ENCODE results near the gene MAP9. TPM values are rescaled to one million over a fixed set of nuclear protein-coding genes. Genes with fewer than 3 reads are reported as not detected.
"Not testable (repeated sequence)": the region's sequence is repeated elsewhere in the genome, so short reads cannot be mapped to it uniquely, and the experiment has no call there.

MAP9 gene
- total RNA-seq, 1 donor from 2014 or later: 66.2 TPM

GRCh38 chr4:155353923-155354540 is 22.7 kb downstream of the MAP9 start:
- peak; percentile 73 for DNase-seq (ENCODE audit: low spot score)

GRCh38 chr4:155342142-155342541 is 34.6 kb downstream of the MAP9 start:
- DNase-seq (ENCODE audit: low spot score): peak; percentile 7

- no peak for DNase-seq (ENCODE audit: low spot score)
Observed at GRCh38 chr4:155339999-155340398, 36.8 kb downstream of the MAP9 start.

GRCh38 chr4:155339588-155339987 is 37.2 kb downstream of the MAP9 start:
- no peak for DNase-seq (ENCODE audit: low spot score)

- DNase-seq (ENCODE audit: low spot score): no peak
Observed at GRCh38 chr4:155338196-155338595, 38.6 kb downstream of the MAP9 start.

- no peak for DNase-seq (ENCODE audit: low spot score)
Observed at GRCh38 chr4:155336242-155336641, 40.5 kb downstream of the MAP9 start.

GRCh38 chr4:155331478-155331877 is 45.3 kb downstream of the MAP9 start:
- DNase-seq (ENCODE audit: low spot score): no peak

- no peak for DNase-seq (ENCODE audit: low spot score)
Observed at GRCh38 chr4:155322782-155323181, 54.0 kb downstream of the MAP9 start.

- DNase-seq (ENCODE audit: low spot score): no peak
Observed at GRCh38 chr4:155321006-155321405, 55.8 kb downstream of the MAP9 start.

- DNase-seq (ENCODE audit: low spot score): no peak
Observed at GRCh38 chr4:155319516-155319915, 57.2 kb downstream of the MAP9 start.

GRCh38 chr4:155312027-155312426 is 64.7 kb downstream of the MAP9 start:
- not testable (repeated sequence) for DNase-seq (ENCODE audit: low spot score)

- no peak for DNase-seq (ENCODE audit: low spot score)
Observed at GRCh38 chr4:155307731-155308277, 69.0 kb downstream of the MAP9 start.

GRCh38 chr4:155305619-155306018 is 71.1 kb downstream of the MAP9 start:
- no peak for DNase-seq (ENCODE audit: low spot score)

GRCh38 chr4:155304375-155304774 is 72.4 kb downstream of the MAP9 start:
- no peak for DNase-seq (ENCODE audit: low spot score)

GRCh38 chr4:155299103-155299502 is 77.7 kb downstream of the MAP9 start:
- no peak for DNase-seq (ENCODE audit: low spot score)

Other genes starting within 250 kb of the MAP9 start
- 1.4 TPM for gene NPY2R, start 168.3 kb downstream of the MAP9 start, total RNA-seq (ENCODE audit: insufficient read depth, low replicate concordance)

Measured in umbilical cord (tissue), 2 donors.